ENCODE measurements around the gene S100A1. TPM values are rescaled to one million over a fixed set of nuclear protein-coding genes. Genes with fewer than 3 reads are reported as not detected.

S100A1 gene
- total and polyA plus RNA-seq, 10 of the 15 experiments (the other 5 are each of a cell fraction or from before 2014, with no cell fraction given), result 0.13 to 0.29 TPM; not detected in 8

- TF ChIP-seq BCL3 (IDR thresholded peaks at IDR 0.05; ENCODE audit: borderline replicate concordance, insufficient read depth, low read depth, low read length, poor library complexity, severe bottlenecking) (peak; percentile 20), ZNF24 (IDR thresholded peaks at IDR 0.05) (no peak), HDAC2 (IDR thresholded peaks at IDR 0.05) (no peak), TCF3 (IDR thresholded peaks at IDR 0.05; ENCODE audit: borderline replicate concordance, insufficient read depth, low read depth, low read length) (no peak), RUNX3 (IDR thresholded peaks at IDR 0.05; ENCODE audit: low read length) (peak; percentile 12; the same call in 1 of the 2 replicates), PAX8 (IDR thresholded peaks at IDR 0.05) (no peak), E2F8 (IDR thresholded peaks at IDR 0.05; ENCODE audit: low read depth, partially characterized antibody) (no peak), MXI1 (IDR thresholded peaks at IDR 0.05; ENCODE audit: low read depth, low read length) (no peak), TBL1XR1 (IDR thresholded peaks at IDR 0.05; ENCODE audit: low read depth, low read length) (no peak), ZBTB4 (CRISPR knock-in tag; IDR thresholded peaks at IDR 0.05) (no peak), SRF (IDR thresholded peaks at IDR 0.05; ENCODE audit: low read depth in 2 of 2, low read length in 2 of 2) (no peak), POLR2AphosphoS2 (IDR thresholded peaks at IDR 0.05; ENCODE audit: low read depth, low read length) (0 out of 2 replicates have a peak, but pooled peaks have one; percentile 35), ESRRA (IDR thresholded peaks at IDR 0.05; ENCODE audit: low read length) (no peak), CHD4 (IDR thresholded peaks at IDR 0.05) (no peak), SMAD5 (IDR thresholded peaks at IDR 0.05; ENCODE audit: low read depth) (no peak), ATF2 (IDR thresholded peaks at IDR 0.05; ENCODE audit: low read length) (peak; percentile 32; the same call in 1 of the 2 replicates), ATF7 (IDR thresholded peaks at IDR 0.05; ENCODE audit: low read depth) (no peak), MYC (IDR thresholded peaks at IDR 0.05; ENCODE audit: insufficient read depth, insufficient read length, insufficient replicate concordance, low read length, severe bottlenecking) (no peak), STAT1 (conservative IDR thresholded peaks at IDR 0.05) (no peak), MLLT1 (IDR thresholded peaks at IDR 0.05) (no peak)
Measured at GRCh38 chr1:153661111-153661708, 33.0 kb downstream of the S100A1 start (continued).
